ENCODE measurements around the gene C5orf15.
A peak's percentile ranks its signal among the peaks of the same experiment; 100 is the strongest.

The C5orf15 gene

GRCh38 chr5:133948721-133949120 is 19.7 kb downstream of the C5orf15 start:
- H2AFZ ChIP-seq (ENCODE audit: low read depth, low read length) = no peak overlapping the region
- no peak overlapping the region for H3K27ac ChIP-seq (ENCODE audit: low read length)
- H3K4me2 ChIP-seq (ENCODE audit: low read length) = no peak overlapping the region
- peaks cover 16% of the 10 kb centered on the region for H3K4me1 ChIP-seq (ENCODE audit: low read length)
- H3K27me3 ChIP-seq (ENCODE audit: low read depth, low read length) = no peaks in the 10 kb centered on the region
- TF ChIP-seq CTCF (IDR thresholded peaks at IDR 0.05; ENCODE audit: low read depth, low read length) = no peak
- TF ChIP-seq EZH2phosphoT487 (IDR thresholded peaks at IDR 0.05; ENCODE audit: low read depth) = no peak
- H3K36me3 ChIP-seq (replicated peaks; ENCODE audit: low read depth, low read length) = peaks cover under 1% of the 10 kb centered on the region
- no peaks in the 10 kb centered on the region for H4K20me1 ChIP-seq (ENCODE audit: insufficient read depth, low read length)
- no peak overlapping the region for H3K4me3 ChIP-seq (ENCODE audit: low read length)
- no peaks in the 10 kb centered on the region for H3K9me3 ChIP-seq (ENCODE audit: insufficient read depth, low read length)
- no peaks in the 10 kb centered on the region for H3K79me2 ChIP-seq (ENCODE audit: low read length)
- H3K9ac ChIP-seq (ENCODE audit: low read length) = no peak overlapping the region

GRCh38 chr5:133947431-133947841 is 21.0 kb downstream of the C5orf15 start:
- Histone ChIP-seq H3K79me2 (ENCODE audit: low read length) (no peaks in the 10 kb centered on the region), H3K4me1 (ENCODE audit: low read length) (peaks cover 7% of the 10 kb centered on the region; the same call in 1 of the 2 replicates), H3K9ac (ENCODE audit: low read length) (no peak overlapping the region), H3K36me3 (replicated peaks; ENCODE audit: low read depth, low read length) (no peaks in the 10 kb centered on the region), H4K20me1 (ENCODE audit: insufficient read depth, low read length) (no peaks in the 10 kb centered on the region), H3K27ac (ENCODE audit: low read length) (no peak overlapping the region), H3K4me2 (ENCODE audit: low read length) (no peak overlapping the region), H3K27me3 (ENCODE audit: low read depth, low read length) (no peaks in the 10 kb centered on the region), H3K4me3 (ENCODE audit: low read length) (no peak overlapping the region), H2AFZ (ENCODE audit: low read depth, low read length) (no peak overlapping the region), H3K9me3 (ENCODE audit: insufficient read depth, low read length) (no peaks in the 10 kb centered on the region)
- no peak for TF ChIP-seq EZH2phosphoT487 (IDR thresholded peaks at IDR 0.05; ENCODE audit: low read depth)
- TF ChIP-seq CTCF (IDR thresholded peaks at IDR 0.05; ENCODE audit: low read depth, low read length) = no peak

GRCh38 chr5:133945568-133945967 is 22.9 kb downstream of the C5orf15 start:
- Histone ChIP-seq H3K79me2 (ENCODE audit: low read length) (no peaks in the 10 kb centered on the region), H4K20me1 (ENCODE audit: insufficient read depth, low read length) (no peaks in the 10 kb centered on the region), H2AFZ (ENCODE audit: low read depth, low read length) (no peak overlapping the region), H3K4me3 (ENCODE audit: low read length) (no peak overlapping the region), H3K36me3 (replicated peaks; ENCODE audit: low read depth, low read length) (no peaks in the 10 kb centered on the region), H3K27me3 (ENCODE audit: low read depth, low read length) (no peaks in the 10 kb centered on the region), H3K4me2 (ENCODE audit: low read length) (no peak overlapping the region), H3K27ac (ENCODE audit: low read length) (no peak overlapping the region), H3K9ac (ENCODE audit: low read length) (no peak overlapping the region), H3K4me1 (ENCODE audit: low read length) (peaks cover 7% of the 10 kb centered on the region; the same call in 1 of the 2 replicates), H3K9me3 (ENCODE audit: insufficient read depth, low read length) (no peaks in the 10 kb centered on the region)
- TF ChIP-seq EZH2phosphoT487 (IDR thresholded peaks at IDR 0.05; ENCODE audit: low read depth) (no peak), CTCF (IDR thresholded peaks at IDR 0.05; ENCODE audit: low read depth, low read length) (no peak)

GRCh38 chr5:133944263-133945185 is 23.9 kb downstream of the C5orf15 start:
- H3K9me3 ChIP-seq (ENCODE audit: insufficient read depth, low read length) = no peaks in the 10 kb centered on the region
- H4K20me1 ChIP-seq (ENCODE audit: insufficient read depth, low read length) = no peaks in the 10 kb centered on the region
- no peak overlapping the region for H3K27ac ChIP-seq (ENCODE audit: low read length)
- H3K27me3 ChIP-seq (ENCODE audit: low read depth, low read length) = no peaks in the 10 kb centered on the region
- no peaks in the 10 kb centered on the region for H3K36me3 ChIP-seq (replicated peaks; ENCODE audit: low read depth, low read length)
- peak overlapping the region; percentile 58 for H3K4me2 ChIP-seq (ENCODE audit: low read length)
- H3K79me2 ChIP-seq (ENCODE audit: low read length) = no peaks in the 10 kb centered on the region
- no peak overlapping the region for H2AFZ ChIP-seq (ENCODE audit: low read depth, low read length)
- peak; percentile 66 for TF ChIP-seq CTCF (IDR thresholded peaks at IDR 0.05; ENCODE audit: low read depth, low read length)
- TF ChIP-seq EZH2phosphoT487 (IDR thresholded peaks at IDR 0.05; ENCODE audit: low read depth) = no peak
- H3K4me3 ChIP-seq (ENCODE audit: low read length) = peak overlapping the region; percentile 36; the same call in 1 of the 2 replicates
- 0 out of 2 replicates have a peak overlapping the region, but pooled peaks have one; percentile 2 for H3K9ac ChIP-seq (ENCODE audit: low read length)
- H3K4me1 ChIP-seq (ENCODE audit: low read length) = peaks cover 11% of the 10 kb centered on the region
